Measurements from ENCODE around the gene UGT1A5. TPM values are rescaled to one million over a fixed set of nuclear protein-coding genes. Genes with fewer than 3 reads are reported as not detected.

The UGT1A5 gene
- total RNA-seq, 1 experiment from 2014 or later, result not detected

GRCh38 chr2:233773854-233774253 is 61.1 kb downstream of the UGT1A5 start (continued):
- TF ChIP-seq REST (IDR thresholded peaks at IDR 0.05; ENCODE audit: low read depth) (no peak), EZH2 (IDR thresholded peaks at IDR 0.05) (no peak), JUND (IDR thresholded peaks at IDR 0.05) (no peak), YY1 (IDR thresholded peaks at IDR 0.05; ENCODE audit: extremely low read depth, insufficient replicate concordance, low read depth, low read length) (no peak), ZBTB33 (IDR thresholded peaks at IDR 0.05; ENCODE audit: extremely low read depth, insufficient replicate concordance, low read length) (no peak), POLR2A (IDR thresholded peaks at IDR 0.05; ENCODE audit: borderline replicate concordance, extremely low read depth, insufficient read depth, insufficient read length) (no peak), EZH2phosphoT487 (IDR thresholded peaks at IDR 0.05; ENCODE audit: borderline replicate concordance) (no peak), ZNF274 (IDR thresholded peaks at IDR 0.05; ENCODE audit: low read depth, low read length) (no peak)

GRCh38 chr2:233775414-233775813 is 62.7 kb downstream of the UGT1A5 start:
- POLR2A ChIA-PET, result no interaction called here
- RAD21 ChIA-PET (ENCODE audit: low non-redundant PET in 1 of 2, low total read pairs in 2 of 2, uncharacterized antibody in 2 of 2, unreplicated experiment in 2 of 2), result no interaction called here
- H3K9me3 ChIP-seq (ENCODE audit: control insufficient read depth in 1 of 2, insufficient read depth in 1 of 2, low read depth in 1 of 2, low read length in 2 of 2), result no peaks in the 10 kb centered on the region
- H3K9ac ChIP-seq (ENCODE audit: low read length), result no peak overlapping the region
- H3K27ac ChIP-seq (ENCODE audit: low read depth, low read length), result no peak overlapping the region
- no TSS peak for BruUV-seq (replicated peaks)
- H3K79me2 ChIP-seq (ENCODE audit: insufficient read depth, low read length), result no peaks in the 10 kb centered on the region
- CTCF ChIA-PET, result no interaction called here
- no peaks in the 10 kb centered on the region for H3K36me3 ChIP-seq (ENCODE audit: control insufficient read depth in 1 of 2, insufficient read depth in 2 of 2, low read length in 2 of 2)
- H3K9me2 ChIP-seq (ENCODE audit: insufficient read depth), result no peaks in the 10 kb centered on the region
- no peak overlapping the region for H3K4me3 ChIP-seq (replicated peaks in 1 of 2; ENCODE audit: low read depth in 1 of 2, low read length in 2 of 2)
- H3K27me3 ChIP-seq (ENCODE audit: insufficient read depth, low read length), result no peaks in the 10 kb centered on the region
- intact Hi-C loops (cut with micrococcal nuclease), result no loop called here
- H2AFZ ChIP-seq (ENCODE audit: low read depth, low read length, poor library complexity, severe bottlenecking), result no peak overlapping the region
- DNase-seq (ENCODE audit: low read depth, low spot score), result no peak
- ATAC-seq, result no peak
- no peak overlapping the region for H3K4me2 ChIP-seq (ENCODE audit: low read length)
- H4K20me1 ChIP-seq (ENCODE audit: insufficient read depth), result no peaks in the 10 kb centered on the region
- no peaks in the 10 kb centered on the region for H3K4me1 ChIP-seq (ENCODE audit: control insufficient read depth in 1 of 2, insufficient read depth in 2 of 2, low read length in 2 of 2)
- no peak for TF ChIP-seq ZBTB33 (IDR thresholded peaks at IDR 0.05; ENCODE audit: extremely low read depth, insufficient replicate concordance, low read length)
- no peak for TF ChIP-seq JUND (IDR thresholded peaks at IDR 0.05)
- no peak for TF ChIP-seq CBX3 (IDR thresholded peaks at IDR 0.05; ENCODE audit: low read depth)
- no peak for TF ChIP-seq MAX (IDR thresholded peaks at IDR 0.05)
- TF ChIP-seq ZNF274 (IDR thresholded peaks at IDR 0.05; ENCODE audit: low read depth, low read length), result no peak
- TF ChIP-seq POLR2AphosphoS5 (IDR thresholded peaks at IDR 0.05; ENCODE audit: low read depth, low read length), result no peak
- no peak for TF ChIP-seq EGR1 (IDR thresholded peaks at IDR 0.05; ENCODE audit: low read depth)
- TF ChIP-seq ELF1 (IDR thresholded peaks at IDR 0.05; ENCODE audit: borderline replicate concordance, low read depth), result no peak
- TF ChIP-seq CTCF (IDR thresholded peaks at IDR 0.05 in 2 of 3, conservative IDR thresholded peaks at IDR 0.05 in 1 of 3; ENCODE audit: borderline replicate concordance in 1 of 3, insufficient read depth in 1 of 3, low read depth in 2 of 3, low read length in 2 of 3), result no peak
- TF ChIP-seq TCF7L2 (IDR thresholded peaks at IDR 0.05; ENCODE audit: borderline replicate concordance, extremely low read depth, insufficient read depth, insufficient read length), result no peak

Measured in HCT116 (cell line).